HEK293 (cell line): ENCODE results near the gene NYNRIN.
A peak's percentile ranks its signal among the peaks of the same experiment; 100 is the strongest.

Source experiments
- FEZF1 ChIP-seq: fragments of 450-650 bp; formaldehyde crosslinking; IDR thresholded peaks from 2 replicates; pipeline ENCODE4 v1.5.1; 2016; ENCODE audit warnings: missing biosample characterization, missing genetic modification characterization
- HOXC10 ChIP-seq: sonication (generic); formaldehyde crosslinking; IDR thresholded peaks from 2 replicates; pipeline ENCODE4 v1.8.1; 2023; ENCODE audit warnings: mild to moderate bottlenecking, missing genetic modification reagents
- KLF8 ChIP-seq: fragments of 450-650 bp; formaldehyde crosslinking; IDR thresholded peaks from 2 replicates; pipeline ENCODE4 v1.5.1; 2016; ENCODE audit warnings: missing biosample characterization, missing genetic modification characterization
- SP2 ChIP-seq: fragments of 450-650 bp; formaldehyde crosslinking; IDR thresholded peaks from 2 replicates; pipeline ENCODE4 v1.5.1; 2016; ENCODE audit warnings: missing biosample characterization, missing genetic modification characterization
- YY2 ChIP-seq: fragments of 450-650 bp; formaldehyde crosslinking; IDR thresholded peaks from 2 replicates; pipeline ENCODE4 v1.5.1; 2016; ENCODE audit warnings: missing biosample characterization, missing genetic modification characterization
- ZBTB1 ChIP-seq: fragments of 450-650 bp; formaldehyde crosslinking; IDR thresholded peaks from 2 replicates; pipeline ENCODE4 v1.5.1; 2016; ENCODE audit warnings: missing biosample characterization, missing genetic modification characterization
- ZBTB20 ChIP-seq: fragments of 450-650 bp; formaldehyde crosslinking; IDR thresholded peaks from 2 replicates; pipeline ENCODE4 v1.5.1; 2016; ENCODE audit warnings: missing biosample characterization, missing genetic modification characterization
- ZBTB21 ChIP-seq: fragments of 450-650 bp; formaldehyde crosslinking; IDR thresholded peaks from 2 replicates; pipeline ENCODE4 v1.5.1; 2017; ENCODE audit warnings: missing biosample characterization, missing genetic modification characterization
- ZBTB8A ChIP-seq: fragments of 450-650 bp; formaldehyde crosslinking; IDR thresholded peaks from 2 replicates; pipeline ENCODE4 v1.5.1; 2016; ENCODE audit warnings: missing biosample characterization, missing genetic modification characterization
- ZFP41 ChIP-seq: fragments of 450-650 bp; formaldehyde crosslinking; IDR thresholded peaks from 2 replicates; pipeline ENCODE4 v1.5.1; 2016; ENCODE audit warnings: missing biosample characterization, missing genetic modification characterization, borderline replicate concordance
- ZNF112 ChIP-seq: fragments of 450-650 bp; formaldehyde crosslinking; IDR thresholded peaks from 2 replicates; pipeline ENCODE4 v1.5.0; 2017; ENCODE audit warnings: missing biosample characterization, missing genetic modification characterization
- ZNF132 ChIP-seq: fragments of 450-650 bp; formaldehyde crosslinking; IDR thresholded peaks from 2 replicates; pipeline ENCODE4 v1.5.1; 2017; ENCODE audit warnings: missing biosample characterization, missing genetic modification characterization, borderline replicate concordance
- ZNF174 ChIP-seq: fragments of 450-650 bp; formaldehyde crosslinking; IDR thresholded peaks from 2 replicates; pipeline ENCODE4 v1.5.0; 2017; ENCODE audit warnings: missing biosample characterization, mild to moderate bottlenecking, missing genetic modification characterization
- ZNF184 ChIP-seq: fragments of 450-650 bp; IDR thresholded peaks from 2 replicates; pipeline ENCODE4 v1.5.1; 2018; ENCODE audit warnings: missing biosample characterization, mild to moderate bottlenecking, missing genetic modification characterization
- ZNF214 ChIP-seq: fragments of 450-650 bp; formaldehyde crosslinking; IDR thresholded peaks from 2 replicates; pipeline ENCODE4 v1.5.1; 2017; ENCODE audit warnings: missing biosample characterization, mild to moderate bottlenecking, missing genetic modification characterization, borderline replicate concordance
- ZNF23 ChIP-seq: fragments of 450-650 bp; formaldehyde crosslinking; IDR thresholded peaks from 2 replicates; pipeline ENCODE4 v1.5.1; 2016; ENCODE audit warnings: missing biosample characterization, missing genetic modification characterization, borderline replicate concordance
- ZNF366 ChIP-seq: fragments of 450-650 bp; formaldehyde crosslinking; conservative IDR thresholded peaks from 2 replicates; pipeline ENCODE4 v1.5.1; 2016; ENCODE audit warnings: missing biosample characterization, missing genetic modification characterization
- ZNF391 ChIP-seq: fragments of 450-650 bp; formaldehyde crosslinking; IDR thresholded peaks from 2 replicates; pipeline ENCODE4 v1.5.1; 2016; ENCODE audit warnings: low read depth, missing biosample characterization, missing genetic modification characterization, borderline replicate concordance
- ZNF423 ChIP-seq: fragments of 450-650 bp; formaldehyde crosslinking; IDR thresholded peaks from 2 replicates; pipeline ENCODE4 v1.5.1; 2016; ENCODE audit warnings: missing biosample characterization, missing genetic modification characterization
- ZNF473 ChIP-seq: fragments of 450-650 bp; formaldehyde crosslinking; IDR thresholded peaks from 2 replicates; pipeline ENCODE4 v1.5.1; 2017; ENCODE audit warnings: missing biosample characterization, missing genetic modification characterization
- ZNF514 ChIP-seq: fragments of 450-650 bp; formaldehyde crosslinking; IDR thresholded peaks from 2 replicates; pipeline ENCODE4 v1.5.1; 2016; ENCODE audit warnings: missing biosample characterization, missing genetic modification characterization
- ZNF529 ChIP-seq: fragments of 450-650 bp; formaldehyde crosslinking; IDR thresholded peaks from 2 replicates; pipeline ENCODE4 v1.5.1; 2017; ENCODE audit warnings: missing genetic modification characterization, missing biosample characterization; ENCODE audit not compliant: insufficient replicate concordance
- ZNF530 ChIP-seq: fragments of 450-650 bp; formaldehyde crosslinking; IDR thresholded peaks from 2 replicates; pipeline ENCODE4 v1.5.1; 2016; ENCODE audit warnings: low read depth, missing biosample characterization, missing genetic modification characterization
- ZNF544 ChIP-seq: fragments of 450-650 bp; formaldehyde crosslinking; IDR thresholded peaks from 2 replicates; pipeline ENCODE4 v1.5.0; 2017; ENCODE audit warnings: missing biosample characterization, missing genetic modification characterization
- ZNF548 ChIP-seq: fragments of 450-650 bp; formaldehyde crosslinking; IDR thresholded peaks from 2 replicates; pipeline ENCODE4 v1.5.1; 2016; ENCODE audit warnings: missing biosample characterization, missing genetic modification characterization
- ZNF600 ChIP-seq: fragments of 450-650 bp; formaldehyde crosslinking; IDR thresholded peaks from 2 replicates; pipeline ENCODE4 v1.5.1; 2016; ENCODE audit warnings: missing biosample characterization, missing genetic modification characterization
- ZNF610 ChIP-seq: fragments of 450-650 bp; formaldehyde crosslinking; IDR thresholded peaks from 2 replicates; pipeline ENCODE4 v1.5.1; 2016; ENCODE audit warnings: missing biosample characterization, missing genetic modification characterization, borderline replicate concordance
- ZNF626 ChIP-seq: fragments of 450-650 bp; sonication (Bioruptor Pico); formaldehyde crosslinking; IDR thresholded peaks from 2 replicates; pipeline ENCODE4 v1.5.1; 2018; ENCODE audit warnings: missing biosample characterization, missing genetic modification characterization, inconsistent platforms
- ZNF654 ChIP-seq: fragments of 450-650 bp; formaldehyde crosslinking; IDR thresholded peaks from 2 replicates; pipeline ENCODE4 v1.5.1; 2016; ENCODE audit warnings: low read depth, missing biosample characterization, missing genetic modification characterization
- ZNF76 ChIP-seq: fragments of 450-650 bp; formaldehyde crosslinking; IDR thresholded peaks from 2 replicates; pipeline ENCODE4; 2016; ENCODE audit warnings: low read depth, missing biosample characterization, missing genetic modification characterization, borderline replicate concordance
- TF ChIP-seq, protein P1 (sequence below): fragments of 450-650 bp; formaldehyde crosslinking; IDR thresholded peaks from 2 replicates; pipeline ENCODE4 v1.5.1; 2016; ENCODE audit warnings: missing biosample characterization, missing genetic modification characterization, low read depth
- TF ChIP-seq, protein P2 (sequence below): fragments of 450-650 bp; formaldehyde crosslinking; IDR thresholded peaks from 2 replicates; pipeline ENCODE4 v1.5.1; 2016; ENCODE audit warnings: missing biosample characterization, missing genetic modification characterization
- TF ChIP-seq, protein P3 (sequence below): fragments of 450-650 bp; formaldehyde crosslinking; IDR thresholded peaks from 2 replicates; pipeline ENCODE4; 2016; ENCODE audit warnings: missing biosample characterization, missing genetic modification characterization
- TF ChIP-seq, protein P4 (sequence below): fragments of 450-650 bp; formaldehyde crosslinking; IDR thresholded peaks from 2 replicates; pipeline ENCODE4 v1.5.1; 2016; ENCODE audit warnings: missing biosample characterization, missing genetic modification characterization
- TF ChIP-seq, protein P5 (sequence below): fragments of 450-650 bp; formaldehyde crosslinking; IDR thresholded peaks from 2 replicates; pipeline ENCODE4 v1.5.1; 2017; ENCODE audit warnings: missing biosample characterization, mild to moderate bottlenecking, missing genetic modification characterization, moderate library complexity

Gene NYNRIN

DNA sequence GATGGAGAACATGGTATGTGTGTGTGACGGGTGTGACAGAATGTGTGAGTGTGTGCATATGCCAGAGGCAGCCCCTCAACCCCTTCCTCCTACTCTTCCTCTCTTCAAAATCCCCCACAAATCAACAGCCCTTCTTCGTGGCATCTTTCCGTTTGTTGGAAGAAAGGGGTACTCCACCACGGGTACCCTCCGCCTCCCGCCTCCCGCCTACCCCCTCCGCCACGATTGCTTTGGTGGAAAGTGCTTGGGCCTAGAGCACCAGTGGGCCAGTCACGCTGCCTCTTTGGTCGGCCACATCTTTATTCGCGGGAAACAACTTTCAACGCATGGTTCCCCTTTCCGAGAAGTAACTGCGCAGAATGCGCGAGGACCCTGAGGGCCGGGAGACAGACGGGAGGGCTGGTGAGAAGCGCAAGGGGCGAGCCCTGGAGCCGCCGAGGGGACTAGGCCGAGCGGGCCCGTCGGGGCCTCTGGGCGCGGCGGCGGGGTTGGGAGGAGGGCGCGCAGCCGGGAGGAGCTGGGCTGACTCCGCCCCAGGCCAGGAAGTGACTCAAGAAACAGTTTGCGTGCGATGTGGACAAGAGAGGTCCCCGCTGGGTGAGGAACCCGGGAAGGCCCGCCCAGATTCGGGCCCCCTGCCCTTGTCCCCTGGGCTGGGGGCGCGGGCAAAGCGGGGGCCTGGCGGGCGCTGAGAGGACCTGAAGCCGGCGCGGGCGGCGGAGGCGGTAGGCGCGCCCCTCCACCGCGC, 30.8 kb downstream of the NYNRIN start, which contains the start of the genes CBLN3 and KHNYN (continued):
- no peak for TF ChIP-seq ZBTB21 (tag by site-specific recombination)
- no peak for TF ChIP-seq ZFP41 (tag by site-specific recombination)
- TF ChIP-seq ZNF214 (tag by site-specific recombination), result no peak
- TF ChIP-seq ZBTB1, result no peak
- TF ChIP-seq ZBTB8A (tag by site-specific recombination), result peak; percentile 99
- TF ChIP-seq ZNF132, result no peak
- TF ChIP-seq FEZF1, result no peak
- no peak for TF ChIP-seq ZNF112 (tag by site-specific recombination)
- no peak for TF ChIP-seq ZNF530 (tag by site-specific recombination)
- no peak for TF ChIP-seq ZNF610 (tag by site-specific recombination)
- TF ChIP-seq, protein P1, sequence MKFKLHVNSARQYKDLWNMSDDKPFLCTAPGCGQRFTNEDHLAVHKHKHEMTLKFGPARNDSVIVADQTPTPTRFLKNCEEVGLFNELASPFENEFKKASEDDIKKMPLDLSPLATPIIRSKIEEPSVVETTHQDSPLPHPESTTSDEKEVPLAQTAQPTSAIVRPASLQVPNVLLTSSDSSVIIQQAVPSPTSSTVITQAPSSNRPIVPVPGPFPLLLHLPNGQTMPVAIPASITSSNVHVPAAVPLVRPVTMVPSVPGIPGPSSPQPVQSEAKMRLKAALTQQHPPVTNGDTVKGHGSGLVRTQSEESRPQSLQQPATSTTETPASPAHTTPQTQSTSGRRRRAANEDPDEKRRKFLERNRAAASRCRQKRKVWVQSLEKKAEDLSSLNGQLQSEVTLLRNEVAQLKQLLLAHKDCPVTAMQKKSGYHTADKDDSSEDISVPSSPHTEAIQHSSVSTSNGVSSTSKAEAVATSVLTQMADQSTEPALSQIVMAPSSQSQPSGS (tag by site-specific recombination), result no peak
- TF ChIP-seq SP2 (tag by site-specific recombination), result peak; percentile 57
- no peak for TF ChIP-seq ZNF626 (tag by site-specific recombination)
- TF ChIP-seq, protein P2, sequence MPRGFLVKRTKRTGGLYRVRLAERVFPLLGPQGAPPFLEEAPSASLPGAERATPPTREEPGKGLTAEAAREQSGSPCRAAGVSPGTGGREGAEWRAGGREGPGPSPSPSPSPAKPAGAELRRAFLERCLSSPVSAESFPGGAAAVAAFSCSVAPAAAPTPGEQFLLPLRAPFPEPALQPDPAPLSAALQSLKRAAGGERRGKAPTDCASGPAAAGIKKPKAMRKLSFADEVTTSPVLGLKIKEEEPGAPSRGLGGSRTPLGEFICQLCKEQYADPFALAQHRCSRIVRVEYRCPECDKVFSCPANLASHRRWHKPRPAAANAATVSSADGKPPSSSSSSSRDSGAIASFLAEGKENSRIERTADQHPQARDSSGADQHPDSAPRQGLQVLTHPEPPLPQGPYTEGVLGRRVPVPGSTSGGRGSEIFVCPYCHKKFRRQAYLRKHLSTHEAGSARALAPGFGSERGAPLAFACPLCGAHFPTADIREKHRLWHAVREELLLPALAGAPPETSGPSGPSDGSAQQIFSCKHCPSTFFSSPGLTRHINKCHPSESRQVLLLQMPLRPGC (tag by site-specific recombination), result no peak
- TF ChIP-seq, protein P3, sequence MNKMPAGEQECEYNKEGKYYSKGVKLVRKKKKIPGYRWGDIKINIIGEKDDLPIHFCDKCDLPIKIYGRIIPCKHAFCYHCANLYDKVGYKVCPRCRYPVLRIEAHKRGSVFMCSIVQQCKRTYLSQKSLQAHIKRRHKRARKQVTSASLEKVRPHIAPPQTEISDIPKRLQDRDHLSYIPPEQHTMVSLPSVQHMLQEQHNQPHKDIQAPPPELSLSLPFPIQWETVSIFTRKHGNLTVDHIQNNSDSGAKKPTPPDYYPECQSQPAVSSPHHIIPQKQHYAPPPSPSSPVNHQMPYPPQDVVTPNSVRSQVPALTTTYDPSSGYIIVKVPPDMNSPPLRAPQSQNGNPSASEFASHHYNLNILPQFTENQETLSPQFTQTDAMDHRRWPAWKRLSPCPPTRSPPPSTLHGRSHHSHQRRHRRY (tag by site-specific recombination), result no peak
- TF ChIP-seq ZNF23 (tag by site-specific recombination), result no peak
- TF ChIP-seq ZNF600 (tag by site-specific recombination), result no peak
- TF ChIP-seq, protein P4, sequence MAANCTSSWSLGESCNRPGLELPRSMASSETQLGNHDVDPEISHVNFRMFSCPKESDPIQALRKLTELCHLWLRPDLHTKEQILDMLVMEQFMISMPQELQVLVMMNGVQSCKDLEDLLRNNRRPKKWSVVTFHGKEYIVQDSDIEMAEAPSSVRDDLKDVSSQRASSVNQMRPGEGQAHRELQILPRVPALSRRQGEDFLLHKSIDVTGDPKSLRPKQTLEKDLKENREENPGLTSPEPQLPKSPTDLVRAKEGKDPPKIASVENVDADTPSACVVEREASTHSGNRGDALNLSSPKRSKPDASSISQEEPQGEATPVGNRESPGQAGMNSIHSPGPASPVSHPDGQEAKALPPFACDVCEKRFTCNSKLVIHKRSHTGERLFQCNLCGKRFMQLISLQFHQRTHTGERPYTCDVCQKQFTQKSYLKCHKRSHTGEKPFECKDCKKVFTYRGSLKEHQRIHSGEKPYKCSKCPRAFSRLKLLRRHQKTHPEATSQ, result peak; percentile 13; the same call in 1 of the 2 replicates
- TF ChIP-seq ZBTB20 (tag by site-specific recombination), result peak; percentile 79
- no peak for TF ChIP-seq ZNF548 (tag by site-specific recombination)
- no peak for TF ChIP-seq ZNF76 (tag by site-specific recombination)
- TF ChIP-seq ZNF654 (tag by site-specific recombination), result no peak
- no peak for TF ChIP-seq ZNF174
- TF ChIP-seq ZNF514 (tag by site-specific recombination), result no peak
- no peak for TF ChIP-seq YY2 (tag by site-specific recombination)
- no peak for TF ChIP-seq ZNF544 (tag by site-specific recombination)
- TF ChIP-seq ZNF529 (tag by site-specific recombination), result no peak
- TF ChIP-seq ZNF184, result no peak
- peak; percentile 62; the same call in 1 of the 2 replicates for TF ChIP-seq KLF8
- no peak for TF ChIP-seq ZNF423 (tag by site-specific recombination)
- TF ChIP-seq, protein P5, sequence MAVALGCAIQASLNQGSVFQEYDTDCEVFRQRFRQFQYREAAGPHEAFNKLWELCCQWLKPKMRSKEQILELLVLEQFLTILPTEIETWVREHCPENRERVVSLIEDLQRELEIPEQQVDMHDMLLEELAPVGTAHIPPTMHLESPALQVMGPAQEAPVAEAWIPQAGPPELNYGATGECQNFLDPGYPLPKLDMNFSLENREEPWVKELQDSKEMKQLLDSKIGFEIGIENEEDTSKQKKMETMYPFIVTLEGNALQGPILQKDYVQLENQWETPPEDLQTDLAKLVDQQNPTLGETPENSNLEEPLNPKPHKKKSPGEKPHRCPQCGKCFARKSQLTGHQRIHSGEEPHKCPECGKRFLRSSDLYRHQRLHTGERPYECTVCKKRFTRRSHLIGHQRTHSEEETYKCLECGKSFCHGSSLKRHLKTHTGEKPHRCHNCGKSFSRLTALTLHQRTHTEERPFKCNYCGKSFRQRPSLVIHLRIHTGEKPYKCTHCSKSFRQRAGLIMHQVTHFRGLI (tag by site-specific recombination), result 0 out of 2 replicates have a peak, but pooled peaks have one; percentile 32
- no peak for TF ChIP-seq HOXC10
- TF ChIP-seq ZNF473 (tag by site-specific recombination), result no peak
- no peak for TF ChIP-seq ZNF391
- no peak; the same call in none of the 2 replicates for TF ChIP-seq ZNF366 (tag by site-specific recombination)
